HS-27A (cell line): ENCODE data around the gene ACTN4.

Source experiments
- DNase-seq: peaks from one replicate; pipeline ENCODE4 v3.0.0-alpha.2; 2012; ENCODE audit warnings: low read depth, missing footprints

ACTN4 gene

GRCh38 chr19:38661136-38661535 lies 13.7 kb downstream of the ACTN4 start:
- DNase-seq: no peak

- DNase-seq: no peak
Measured at GRCh38 chr19:38661996-38662395, 14.5 kb downstream of the ACTN4 start.

- no peak for DNase-seq
Measured at GRCh38 chr19:38662537-38663155, 15.2 kb downstream of the ACTN4 start.

GRCh38 chr19:38663156-38663651 lies 15.8 kb downstream of the ACTN4 start:
- no peak for DNase-seq

GRCh38 chr19:38663957-38664502 lies 16.6 kb downstream of the ACTN4 start:
- DNase-seq: no peak

GRCh38 chr19:38664503-38665211 lies 17.2 kb downstream of the ACTN4 start:
- no peak for DNase-seq

- DNase-seq: no peak
Measured at GRCh38 chr19:38665219-38665931, 17.9 kb downstream of the ACTN4 start.

GRCh38 chr19:38665950-38666662 lies 18.7 kb downstream of the ACTN4 start:
- DNase-seq: peak; percentile 98

- DNase-seq: no peak
Measured at GRCh38 chr19:38666663-38667511, 19.4 kb downstream of the ACTN4 start.

- DNase-seq: no peak
Measured at GRCh38 chr19:38667661-38668171, 20.3 kb downstream of the ACTN4 start.

GRCh38 chr19:38669552-38669951 lies 22.1 kb downstream of the ACTN4 start:
- no peak for DNase-seq

GRCh38 chr19:38670921-38671398 lies 23.5 kb downstream of the ACTN4 start:
- DNase-seq: no peak

- no peak for DNase-seq
Measured at GRCh38 chr19:38671654-38672053, 24.2 kb downstream of the ACTN4 start.

- DNase-seq: no peak
Measured at GRCh38 chr19:38673030-38673429, 25.6 kb downstream of the ACTN4 start.

GRCh38 chr19:38674388-38675171 lies 27.1 kb downstream of the ACTN4 start:
- no peak for DNase-seq

- no peak for DNase-seq
Measured at GRCh38 chr19:38675611-38676010, 28.2 kb downstream of the ACTN4 start.

- DNase-seq: no peak
Measured at GRCh38 chr19:38676023-38676877, 28.8 kb downstream of the ACTN4 start.

- no peak for DNase-seq
Measured at GRCh38 chr19:38676878-38677646, 29.6 kb downstream of the ACTN4 start.
